Nephron progenitor cell (in vitro differentiated cells): ENCODE data around the gene CP.
A peak's percentile ranks its signal among the peaks of the same experiment; 100 is the strongest.

Experiments used
- DNase-seq: peaks from one replicate; pipeline ENCODE4 v3.0.0; 2021
- H3K27ac Mint-ChIP-seq: 2 replicates; pipeline ENCODE4 v1.8.0; 2021; ENCODE audit warnings: mild to moderate bottlenecking, moderate library complexity, mixed read lengths
- H3K27me3 Mint-ChIP-seq: 2 replicates; pipeline ENCODE4 v1.8.0; 2021; ENCODE audit warnings: mild to moderate bottlenecking, low read depth, mixed read lengths; ENCODE audit not compliant: poor library complexity
- H3K36me3 Mint-ChIP-seq: 2 replicates; pipeline ENCODE4 v1.8.0; 2021; ENCODE audit warnings: low read depth, mixed read lengths
- H3K4me1 Mint-ChIP-seq: 2 replicates; pipeline ENCODE4 v1.8.0; 2021; ENCODE audit warnings: mixed read lengths
- H3K4me3 Mint-ChIP-seq: 2 replicates; pipeline ENCODE4 v1.8.0; 2021; ENCODE audit warnings: mild to moderate bottlenecking, moderate library complexity, mixed read lengths
- H3K9me3 Mint-ChIP-seq: 2 replicates; pipeline ENCODE4 v1.8.0; 2021; ENCODE audit warnings: mild to moderate bottlenecking, moderate library complexity, mixed read lengths
- TF ChIP-seq, protein P1 (sequence below): fragments of 200-600 bp; sonication (generic); IDR thresholded peaks from 2 replicates; pipeline ENCODE4 v1.5.0; 2021; ENCODE audit warnings: antibody characterized with exemption

CP gene

DNA sequence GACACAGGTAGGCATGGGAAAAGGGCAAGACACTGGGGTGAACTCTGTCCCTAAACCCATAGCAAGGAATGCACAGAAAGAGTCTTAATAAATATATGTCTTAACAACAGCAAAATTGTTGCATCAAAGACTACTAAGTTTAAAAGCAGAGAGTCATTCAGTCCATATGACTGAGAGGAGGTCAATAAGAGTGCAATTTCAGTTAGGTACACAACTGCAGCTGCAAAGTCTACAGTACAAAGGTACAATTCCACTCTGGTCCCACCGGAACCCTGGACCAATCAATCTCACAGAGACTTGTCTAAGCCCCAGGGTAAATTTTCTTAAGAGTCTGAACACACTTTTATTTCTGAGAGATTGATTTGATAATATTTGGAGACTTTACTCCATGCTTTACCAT, 6.9 kb downstream of the CP start:
- Mint-ChIP-seq H3K4me3 (no peak overlapping the region), H3K4me1 (peaks cover 20% of the 10 kb centered on the region), H3K27ac (peak overlapping the region; percentile 36), H3K36me3 (no peaks in the 10 kb centered on the region), H3K9me3 (peaks cover 5% of the 10 kb centered on the region), H3K27me3 (peaks cover 5% of the 10 kb centered on the region)
- no peak for DNase-seq
- TF ChIP-seq, protein P1, sequence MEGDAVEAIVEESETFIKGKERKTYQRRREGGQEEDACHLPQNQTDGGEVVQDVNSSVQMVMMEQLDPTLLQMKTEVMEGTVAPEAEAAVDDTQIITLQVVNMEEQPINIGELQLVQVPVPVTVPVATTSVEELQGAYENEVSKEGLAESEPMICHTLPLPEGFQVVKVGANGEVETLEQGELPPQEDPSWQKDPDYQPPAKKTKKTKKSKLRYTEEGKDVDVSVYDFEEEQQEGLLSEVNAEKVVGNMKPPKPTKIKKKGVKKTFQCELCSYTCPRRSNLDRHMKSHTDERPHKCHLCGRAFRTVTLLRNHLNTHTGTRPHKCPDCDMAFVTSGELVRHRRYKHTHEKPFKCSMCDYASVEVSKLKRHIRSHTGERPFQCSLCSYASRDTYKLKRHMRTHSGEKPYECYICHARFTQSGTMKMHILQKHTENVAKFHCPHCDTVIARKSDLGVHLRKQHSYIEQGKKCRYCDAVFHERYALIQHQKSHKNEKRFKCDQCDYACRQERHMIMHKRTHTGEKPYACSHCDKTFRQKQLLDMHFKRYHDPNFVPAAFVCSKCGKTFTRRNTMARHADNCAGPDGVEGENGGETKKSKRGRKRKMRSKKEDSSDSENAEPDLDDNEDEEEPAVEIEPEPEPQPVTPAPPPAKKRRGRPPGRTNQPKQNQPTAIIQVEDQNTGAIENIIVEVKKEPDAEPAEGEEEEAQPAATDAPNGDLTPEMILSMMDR, result no peak

DNA sequence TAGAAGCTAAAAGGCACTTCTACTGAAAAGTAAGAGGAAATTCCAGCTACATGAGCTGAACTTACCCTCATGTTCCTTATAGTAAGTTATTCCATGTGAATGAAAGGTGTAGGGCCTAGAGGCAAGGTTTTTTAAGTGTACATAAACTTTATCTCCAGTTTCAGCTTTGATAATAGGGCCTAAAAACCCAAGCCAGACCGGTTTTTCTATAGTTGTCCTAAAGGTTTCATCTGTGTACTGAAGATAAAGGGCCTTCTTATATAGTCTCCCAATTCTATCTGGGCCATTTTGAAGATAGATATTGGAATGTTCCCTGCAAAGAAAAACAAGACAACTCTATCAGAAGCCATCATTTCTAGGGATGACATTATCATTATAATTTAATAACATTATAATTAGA, 9.2 kb downstream of the CP start:
- DNase-seq, result no peak
- peaks cover 20% of the 10 kb centered on the region for H3K4me1 Mint-ChIP-seq
- no peaks in the 10 kb centered on the region for H3K9me3 Mint-ChIP-seq
- no peaks in the 10 kb centered on the region for H3K36me3 Mint-ChIP-seq
- TF ChIP-seq, protein P1, result no peak
- peaks cover 5% of the 10 kb centered on the region for H3K27me3 Mint-ChIP-seq
- no peak overlapping the region for H3K27ac Mint-ChIP-seq
- H3K4me3 Mint-ChIP-seq, result no peak overlapping the region

DNA sequence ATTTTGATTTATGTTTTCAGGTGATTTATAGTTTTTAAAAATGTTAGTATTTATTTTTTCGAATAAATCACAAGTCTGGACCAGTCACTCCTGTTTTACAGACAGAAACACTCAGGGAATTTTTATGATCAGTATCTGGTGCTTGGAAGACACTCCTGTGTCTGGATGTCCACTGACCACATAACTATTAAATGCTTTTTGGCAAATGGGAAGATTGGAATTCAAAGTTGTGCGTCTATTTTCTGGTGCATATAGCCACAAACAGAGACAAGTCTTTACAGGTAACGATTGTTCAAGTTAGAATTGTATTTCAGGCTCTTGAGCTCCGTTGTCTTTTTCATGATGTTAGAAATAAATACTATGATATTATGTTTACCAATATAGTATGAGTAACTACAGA, 12.2 kb downstream of the CP start:
- no peaks in the 10 kb centered on the region for H3K36me3 Mint-ChIP-seq
- H3K27me3 Mint-ChIP-seq, result peaks cover 3% of the 10 kb centered on the region
- H3K4me1 Mint-ChIP-seq, result no peaks in the 10 kb centered on the region
- no peak for DNase-seq
- TF ChIP-seq, protein P1, result no peak
- H3K9me3 Mint-ChIP-seq, result no peaks in the 10 kb centered on the region
- H3K27ac Mint-ChIP-seq, result no peak overlapping the region
- H3K4me3 Mint-ChIP-seq, result no peak overlapping the region

DNA sequence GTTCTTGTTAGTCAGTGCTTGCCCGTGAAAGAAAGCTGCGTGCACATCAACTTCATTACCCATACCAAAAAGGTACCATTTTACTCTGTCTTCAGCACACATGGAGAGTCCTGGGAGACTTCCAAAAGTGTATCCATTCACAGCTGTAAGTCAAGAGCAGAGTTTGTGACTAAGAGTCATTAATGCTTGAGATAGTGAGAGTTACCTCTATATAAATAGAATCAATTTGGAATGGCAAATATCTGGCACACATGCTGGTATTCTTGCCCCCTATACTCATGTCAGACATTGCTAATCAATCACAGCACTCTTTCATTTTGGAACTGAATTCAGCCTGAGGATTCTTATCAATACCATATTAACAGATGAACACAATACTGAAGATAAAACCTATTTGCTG, 14.2 kb downstream of the CP start:
- no peak overlapping the region for H3K4me3 Mint-ChIP-seq
- no peaks in the 10 kb centered on the region for H3K36me3 Mint-ChIP-seq
- H3K9me3 Mint-ChIP-seq, result no peaks in the 10 kb centered on the region
- no peaks in the 10 kb centered on the region for H3K27me3 Mint-ChIP-seq
- no peak for DNase-seq
- no peaks in the 10 kb centered on the region for H3K4me1 Mint-ChIP-seq
- TF ChIP-seq, protein P1, result no peak
- H3K27ac Mint-ChIP-seq, result no peak overlapping the region

DNA sequence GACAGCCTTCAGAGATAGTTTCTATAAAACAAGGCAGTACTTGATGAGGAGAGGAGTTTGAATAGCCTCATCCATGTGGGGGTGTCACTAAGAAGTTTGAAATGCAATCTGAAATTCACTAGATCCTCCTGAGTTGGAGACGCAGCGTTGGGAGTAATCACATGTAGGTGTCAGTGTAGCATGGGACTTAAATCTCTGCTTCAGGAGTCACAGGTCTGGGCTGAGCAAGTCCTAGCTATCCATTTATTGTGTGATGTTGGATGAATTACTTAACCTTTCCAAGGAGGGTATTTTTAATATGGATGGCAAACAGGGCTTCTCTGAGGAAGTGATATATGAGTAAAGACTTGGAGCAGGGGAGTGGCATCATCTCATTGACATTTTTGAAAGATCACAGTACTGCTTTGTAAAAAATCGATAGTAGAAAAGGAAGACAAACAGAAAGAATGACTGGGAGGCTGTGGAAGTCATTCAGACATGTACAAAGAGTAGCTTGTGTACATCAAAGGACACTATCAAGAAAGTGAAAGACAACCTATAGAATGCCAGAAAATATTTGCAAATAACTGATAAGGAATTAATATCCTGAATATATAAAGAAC, 17.1 kb downstream of the CP start:
- Mint-ChIP-seq H3K9me3 (no peaks in the 10 kb centered on the region), H3K4me3 (no peak overlapping the region), H3K27ac (no peak overlapping the region), H3K4me1 (no peaks in the 10 kb centered on the region), H3K27me3 (no peaks in the 10 kb centered on the region), H3K36me3 (no peaks in the 10 kb centered on the region)
- TF ChIP-seq, protein P1, result no peak
- no peak for DNase-seq

DNA sequence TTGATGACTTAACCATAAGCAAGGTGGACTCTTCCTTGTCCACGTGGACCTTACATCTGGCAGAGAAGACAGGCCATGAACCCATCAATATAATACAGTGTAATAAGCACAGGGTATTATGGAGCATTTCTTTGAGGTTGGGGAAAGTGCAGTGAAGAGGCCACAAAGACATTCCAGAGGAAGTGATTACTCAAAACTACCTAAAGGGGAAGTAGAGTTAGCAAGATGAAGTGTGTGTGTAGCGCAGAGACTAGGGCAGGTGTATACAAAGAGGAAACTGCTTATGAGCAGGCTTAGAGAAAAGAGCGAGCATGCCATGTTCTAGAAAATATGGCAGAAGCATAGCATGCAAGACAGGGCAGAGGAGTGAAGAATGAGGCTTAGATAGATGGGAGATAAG, 17.9 kb downstream of the CP start:
- Mint-ChIP-seq H3K4me1 (peaks cover under 1% of the 10 kb centered on the region), H3K27me3 (no peaks in the 10 kb centered on the region), H3K36me3 (no peaks in the 10 kb centered on the region)

More for the DNA sequence above, 17.9 kb downstream of the CP start:
- TF ChIP-seq, protein P1, result no peak
- Mint-ChIP-seq H3K9me3 (no peaks in the 10 kb centered on the region), H3K27ac (no peak overlapping the region), H3K4me3 (no peak overlapping the region)
- no peak for DNase-seq
